ENCODE data around the gene RCC2.

DNA sequence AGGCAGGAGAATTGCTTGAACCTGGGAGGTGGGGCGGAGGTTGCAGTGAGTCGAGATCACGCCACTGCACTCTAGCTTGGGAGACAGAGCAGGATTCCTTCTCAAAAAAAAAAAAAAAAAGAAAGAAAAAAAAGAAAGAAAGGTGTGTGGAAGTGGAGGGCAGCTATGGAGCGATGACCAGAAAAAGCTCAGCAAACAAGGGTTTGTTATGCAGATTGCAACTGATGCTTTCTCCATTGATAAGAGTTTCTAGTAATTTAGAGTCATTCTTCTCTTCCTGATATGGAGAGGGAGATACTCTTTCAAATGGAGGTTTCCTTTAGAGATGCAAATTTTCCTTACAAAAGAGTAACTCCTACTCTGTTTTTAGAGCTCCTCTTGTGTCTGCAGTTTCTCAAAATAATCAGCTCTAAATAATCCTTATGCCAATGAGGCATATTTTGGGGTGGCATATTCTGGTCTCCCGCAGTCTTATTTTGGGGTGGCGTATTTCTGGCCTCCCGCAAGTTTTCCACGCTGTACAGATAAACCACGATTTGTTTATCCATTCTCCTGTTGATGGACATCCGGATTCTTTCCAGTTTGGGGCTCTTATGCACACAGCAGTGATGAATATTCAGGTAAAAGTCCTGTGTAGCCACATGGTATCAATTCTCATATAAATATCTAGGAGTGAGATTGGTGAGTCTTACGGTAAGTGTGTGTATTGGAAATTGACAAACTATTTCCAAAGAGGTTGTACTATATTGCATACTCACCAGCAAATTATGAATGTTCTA lies 30.7 kb upstream of the RCC2 start:
- TF ChIP-seq, protein P1, sequence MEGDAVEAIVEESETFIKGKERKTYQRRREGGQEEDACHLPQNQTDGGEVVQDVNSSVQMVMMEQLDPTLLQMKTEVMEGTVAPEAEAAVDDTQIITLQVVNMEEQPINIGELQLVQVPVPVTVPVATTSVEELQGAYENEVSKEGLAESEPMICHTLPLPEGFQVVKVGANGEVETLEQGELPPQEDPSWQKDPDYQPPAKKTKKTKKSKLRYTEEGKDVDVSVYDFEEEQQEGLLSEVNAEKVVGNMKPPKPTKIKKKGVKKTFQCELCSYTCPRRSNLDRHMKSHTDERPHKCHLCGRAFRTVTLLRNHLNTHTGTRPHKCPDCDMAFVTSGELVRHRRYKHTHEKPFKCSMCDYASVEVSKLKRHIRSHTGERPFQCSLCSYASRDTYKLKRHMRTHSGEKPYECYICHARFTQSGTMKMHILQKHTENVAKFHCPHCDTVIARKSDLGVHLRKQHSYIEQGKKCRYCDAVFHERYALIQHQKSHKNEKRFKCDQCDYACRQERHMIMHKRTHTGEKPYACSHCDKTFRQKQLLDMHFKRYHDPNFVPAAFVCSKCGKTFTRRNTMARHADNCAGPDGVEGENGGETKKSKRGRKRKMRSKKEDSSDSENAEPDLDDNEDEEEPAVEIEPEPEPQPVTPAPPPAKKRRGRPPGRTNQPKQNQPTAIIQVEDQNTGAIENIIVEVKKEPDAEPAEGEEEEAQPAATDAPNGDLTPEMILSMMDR (IDR thresholded peaks at IDR 0.05; ENCODE audit: low read depth, low read length): no peak
- no peak for TF ChIP-seq EZH2phosphoT487 (IDR thresholded peaks at IDR 0.05; ENCODE audit: low read depth)
